Measurements from ENCODE around the gene NCKAP5. TPM values are rescaled to one million over a fixed set of nuclear protein-coding genes. Genes with fewer than 3 reads are reported as not detected.
A peak's percentile ranks its signal among the peaks of the same experiment; 100 is the strongest.

Gene NCKAP5
- total RNA-seq, 1 experiment from 2014 or later: 3.2 TPM

GRCh38 chr2:132654335-132654734 is 913.9 kb downstream of the NCKAP5 start:
- H3K79me2 ChIP-seq (ENCODE audit: low read length): no peaks in the 10 kb centered on the region
- H3K27me3 ChIP-seq (ENCODE audit: low read length): no peaks in the 10 kb centered on the region
- no peaks in the 10 kb centered on the region for H3F3A ChIP-seq (ENCODE audit: low read length, unreplicated experiment)
- intact Hi-C loops (cut with micrococcal nuclease): loop anchor here (5.0 kb wide), 1 partner anchor 387 kb away; no protein-coding TSS in a partner anchor
- DNase-seq: no peak
- TF ChIP-seq EZH2 (IDR thresholded peaks at IDR 0.05; ENCODE audit: low read length, unreplicated experiment) (no peak), CTCF (conservative IDR thresholded peaks at IDR 0.05; ENCODE audit: low read depth, low read length) (no peak), EZH2phosphoT487 (IDR thresholded peaks at IDR 0.05; ENCODE audit: borderline replicate concordance, low read length) (no peak)
- no TSS peak for BruUV-seq (replicated peaks)
- H3K4me3 ChIP-seq (ENCODE audit: low read length): no peak overlapping the region
- H3K27ac ChIP-seq (ENCODE audit: low read length): no peak overlapping the region
- no peaks in the 10 kb centered on the region for H3K9me2 ChIP-seq (replicated peaks; ENCODE audit: low read length)
- H4K20me1 ChIP-seq (ENCODE audit: low read length): no peaks in the 10 kb centered on the region
- CTCF ChIA-PET: no interaction called here
- H3K36me3 ChIP-seq (ENCODE audit: low read depth, low read length): no peaks in the 10 kb centered on the region
- POLR2A ChIA-PET (ENCODE audit: unreplicated experiment): no interaction called here
- ATAC-seq: no peak
- H3K9ac ChIP-seq (ENCODE audit: low read length): no peak overlapping the region
- peaks cover 5% of the 10 kb centered on the region; the same call in 1 of the 2 replicates for H3K4me1 ChIP-seq (ENCODE audit: insufficient read depth, low read length)
- H3K9me3 ChIP-seq (ENCODE audit: low read length): no peaks in the 10 kb centered on the region
- H3K4me2 ChIP-seq (ENCODE audit: low read length): no peak overlapping the region
- no peak overlapping the region for H2AFZ ChIP-seq (ENCODE audit: low read length)

GRCh38 chr2:132652474-132652873 is 915.8 kb downstream of the NCKAP5 start:
- ATAC-seq: no peak
- Histone ChIP-seq H3K4me1 (ENCODE audit: insufficient read depth, low read length) (peaks cover 5% of the 10 kb centered on the region; the same call in 1 of the 2 replicates), H3K4me3 (ENCODE audit: low read length) (no peak overlapping the region), H3K27me3 (ENCODE audit: low read length) (no peaks in the 10 kb centered on the region), H3K9ac (ENCODE audit: low read length) (no peak overlapping the region), H3K36me3 (ENCODE audit: low read depth, low read length) (no peaks in the 10 kb centered on the region), H3K27ac (ENCODE audit: low read length) (no peak overlapping the region), H3K4me2 (ENCODE audit: low read length) (no peak overlapping the region), H2AFZ (ENCODE audit: low read length) (no peak overlapping the region), H4K20me1 (ENCODE audit: low read length) (no peaks in the 10 kb centered on the region), H3K79me2 (ENCODE audit: low read length) (no peaks in the 10 kb centered on the region), H3K9me2 (replicated peaks; ENCODE audit: low read length) (no peaks in the 10 kb centered on the region), H3K9me3 (ENCODE audit: low read length) (no peaks in the 10 kb centered on the region), H3F3A (ENCODE audit: low read length, unreplicated experiment) (no peaks in the 10 kb centered on the region)
- ChIA-PET POLR2A (ENCODE audit: unreplicated experiment) (no interaction called here), CTCF (no interaction called here)
- BruUV-seq (replicated peaks): no TSS peak
- DNase-seq: no peak
- TF ChIP-seq EZH2 (IDR thresholded peaks at IDR 0.05; ENCODE audit: low read length, unreplicated experiment): no peak
- no peak for TF ChIP-seq EZH2phosphoT487 (IDR thresholded peaks at IDR 0.05; ENCODE audit: borderline replicate concordance, low read length)
- TF ChIP-seq CTCF (conservative IDR thresholded peaks at IDR 0.05; ENCODE audit: low read depth, low read length): no peak
- intact Hi-C loops (cut with micrococcal nuclease): loop anchor here (5.0 kb wide), 1 partner anchor 385 kb away; no protein-coding TSS in a partner anchor

GRCh38 chr2:132651115-132652045 is 916.9 kb downstream of the NCKAP5 start:
- peaks cover 5% of the 10 kb centered on the region; the same call in 1 of the 2 replicates for H3K4me1 ChIP-seq (ENCODE audit: insufficient read depth, low read length)
- CTCF ChIA-PET: no interaction called here
- H3K9ac ChIP-seq (ENCODE audit: low read length): no peak overlapping the region
- no peaks in the 10 kb centered on the region for H3F3A ChIP-seq (ENCODE audit: low read length, unreplicated experiment)
- H3K9me3 ChIP-seq (ENCODE audit: low read length): no peaks in the 10 kb centered on the region
- H3K27me3 ChIP-seq (ENCODE audit: low read length): no peaks in the 10 kb centered on the region
- no TSS peak for BruUV-seq (replicated peaks)
- no peaks in the 10 kb centered on the region for H4K20me1 ChIP-seq (ENCODE audit: low read length)
- H3K79me2 ChIP-seq (ENCODE audit: low read length): no peaks in the 10 kb centered on the region
- ATAC-seq (no peak), DNase-seq (peak; percentile 29)
- no peak overlapping the region for H3K4me3 ChIP-seq (ENCODE audit: low read length)
- H3K36me3 ChIP-seq (ENCODE audit: low read depth, low read length): no peaks in the 10 kb centered on the region
- no peak overlapping the region for H2AFZ ChIP-seq (ENCODE audit: low read length)
- H3K27ac ChIP-seq (ENCODE audit: low read length): no peak overlapping the region
- no peak overlapping the region for H3K4me2 ChIP-seq (ENCODE audit: low read length)
- no peaks in the 10 kb centered on the region for H3K9me2 ChIP-seq (replicated peaks; ENCODE audit: low read length)
- intact Hi-C loops (cut with micrococcal nuclease): loop anchor here (5.0 kb wide), 1 partner anchor 384 kb away; no protein-coding TSS in a partner anchor
- TF ChIP-seq EZH2phosphoT487 (IDR thresholded peaks at IDR 0.05; ENCODE audit: borderline replicate concordance, low read length): no peak
- no peak for TF ChIP-seq EZH2 (IDR thresholded peaks at IDR 0.05; ENCODE audit: low read length, unreplicated experiment)
- TF ChIP-seq CTCF (conservative IDR thresholded peaks at IDR 0.05; ENCODE audit: low read depth, low read length): peak; percentile 52
- POLR2A ChIA-PET (ENCODE audit: unreplicated experiment): no interaction called here

All from PC-3 (cell line).